ENCODE results near the gene NUDCD3.

GRCh38 chr7:44329888-44330287 is 160.6 kb downstream of the NUDCD3 start:
- TF ChIP-seq, protein P1, sequence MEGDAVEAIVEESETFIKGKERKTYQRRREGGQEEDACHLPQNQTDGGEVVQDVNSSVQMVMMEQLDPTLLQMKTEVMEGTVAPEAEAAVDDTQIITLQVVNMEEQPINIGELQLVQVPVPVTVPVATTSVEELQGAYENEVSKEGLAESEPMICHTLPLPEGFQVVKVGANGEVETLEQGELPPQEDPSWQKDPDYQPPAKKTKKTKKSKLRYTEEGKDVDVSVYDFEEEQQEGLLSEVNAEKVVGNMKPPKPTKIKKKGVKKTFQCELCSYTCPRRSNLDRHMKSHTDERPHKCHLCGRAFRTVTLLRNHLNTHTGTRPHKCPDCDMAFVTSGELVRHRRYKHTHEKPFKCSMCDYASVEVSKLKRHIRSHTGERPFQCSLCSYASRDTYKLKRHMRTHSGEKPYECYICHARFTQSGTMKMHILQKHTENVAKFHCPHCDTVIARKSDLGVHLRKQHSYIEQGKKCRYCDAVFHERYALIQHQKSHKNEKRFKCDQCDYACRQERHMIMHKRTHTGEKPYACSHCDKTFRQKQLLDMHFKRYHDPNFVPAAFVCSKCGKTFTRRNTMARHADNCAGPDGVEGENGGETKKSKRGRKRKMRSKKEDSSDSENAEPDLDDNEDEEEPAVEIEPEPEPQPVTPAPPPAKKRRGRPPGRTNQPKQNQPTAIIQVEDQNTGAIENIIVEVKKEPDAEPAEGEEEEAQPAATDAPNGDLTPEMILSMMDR (IDR thresholded peaks at IDR 0.05) = no peak
- no peak for TF ChIP-seq POLR2A (IDR thresholded peaks at IDR 0.05)

All from suprapubic skin (tissue), 3 donors.